GM23248 (cell line): ENCODE results near the gene RNF128. TPM values are rescaled to one million over a fixed set of nuclear protein-coding genes. Genes with fewer than 3 reads are reported as not detected.

Experiments
- DNase-seq: peaks from one replicate; pipeline ENCODE4 v3.0.0-alpha.2; 2015
- H2AFZ ChIP-seq: fragments of 200-600 bp; sonication (generic); 2 replicates; pipeline ENCODE4 v1.6.1; 2016; ENCODE audit warnings: antibody characterized with exemption
- H3F3A ChIP-seq: fragments of 200-600 bp; sonication (generic); 2 replicates; pipeline ENCODE4 v1.6.1; 2016; ENCODE audit warnings: mild to moderate bottlenecking, antibody characterized with exemption, mixed run types; ENCODE audit not compliant: insufficient read depth
- H3K27ac ChIP-seq: fragments of 200-600 bp; sonication (generic); 2 replicates; pipeline ENCODE4 v1.5.1; 2016; ENCODE audit warnings: mild to moderate bottlenecking
- H3K27me3 ChIP-seq: fragments of 200-600 bp; sonication (generic); replicated peaks from 2 replicates; pipeline ENCODE4 v1.6.1; 2016; ENCODE audit warnings: mild to moderate bottlenecking; ENCODE audit not compliant: insufficient read depth
- H3K36me3 ChIP-seq: fragments of 200-600 bp; sonication (generic); 2 replicates; pipeline ENCODE4 v1.6.1; 2016; ENCODE audit warnings: low read depth, mild to moderate bottlenecking
- H3K4me1 ChIP-seq: fragments of 200-600 bp; sonication (generic); 2 replicates; pipeline ENCODE4 v1.6.1; 2016; ENCODE audit warnings: mild to moderate bottlenecking; ENCODE audit not compliant: insufficient read depth
- H3K4me2 ChIP-seq: fragments of 200-600 bp; sonication (generic); one replicate; pipeline ENCODE4 v1.6.1; 2016; ENCODE audit warnings: mild to moderate bottlenecking; ENCODE audit not compliant: unreplicated experiment
- H3K4me3 ChIP-seq: fragments of 200-600 bp; sonication (generic); 2 replicates; pipeline ENCODE4 v1.5.1; 2016; ENCODE audit warnings: mild to moderate bottlenecking
- H3K79me2 ChIP-seq: fragments of 200-600 bp; sonication (generic); 2 replicates; pipeline ENCODE4 v1.6.1; 2016; ENCODE audit warnings: mild to moderate bottlenecking; ENCODE audit not compliant: insufficient read depth
- H3K9ac ChIP-seq: fragments of 200-600 bp; sonication (generic); 2 replicates; pipeline ENCODE4 v1.6.1; 2016; ENCODE audit warnings: mild to moderate bottlenecking
- H3K9me2 ChIP-seq: fragments of 200-600 bp; sonication (generic); 2 replicates; pipeline ENCODE4 v1.6.1; 2016; ENCODE audit warnings: mixed run types, mild to moderate bottlenecking, moderate library complexity; ENCODE audit not compliant: insufficient read depth
- H3K9me3 ChIP-seq: fragments of 200-600 bp; sonication (generic); one replicate; pipeline ENCODE4 v1.6.1; 2017; ENCODE audit warnings: low read depth
- H4K20me1 ChIP-seq: fragments of 200-600 bp; sonication (generic); 2 replicates; pipeline ENCODE4 v1.6.0; 2016; ENCODE audit not compliant: insufficient read depth
- EZH2 ChIP-seq: fragments of 200-600 bp; sonication (generic); IDR thresholded peaks from 2 replicates; pipeline ENCODE4 v1.6.1; 2018; ENCODE audit warnings: antibody characterized with exemption, mild to moderate bottlenecking; ENCODE audit not compliant: insufficient read depth, poor library complexity, severe bottlenecking
- EZH2phosphoT487 ChIP-seq: fragments of 200-600 bp; sonication (generic); IDR thresholded peaks from 2 replicates; pipeline ENCODE4 v1.6.1; 2018; ENCODE audit warnings: antibody characterized with exemption, moderate library complexity, mild to moderate bottlenecking, low read depth; ENCODE audit not compliant: insufficient read depth
- WGBS, 2 experiments: methylation state at CpG; one replicate each; pipeline ENCODE4 v1.1.6; 2015 to 2017; ENCODE audit warnings: low lambda C conversion rate in 2 of 2, low coverage in 1 of 2; ENCODE audit errors: missing lambda C conversion rate in 2 of 2; 5-methylcytosine and 5-hydroxymethylcytosine counted together
- in situ Hi-C: fragments of 300-500 bp; cut with MboI; formaldehyde crosslinking; loops from 2 replicates; pipeline ENCODE4 v1.15.0; 2020
- polyA plus RNA-seq: library from polyadenylated mRNA; unstranded; fragments of >200 nt; fragmentation: Nextera tagmentation; extraction: Ambion mirVana; gene quantifications from 2 replicates; pipeline ENCODE4 v1.2.1, GENCODE V29; 2016
- total RNA-seq: library from RNA; depleted of rRNA; stranded (reverse); fragments of >200 nt; shearing (Covaris generic); gene quantifications from 2 replicates; pipeline ENCODE4 v1.2.3, GENCODE V29; 2014

RNF128 gene
- total and polyA plus RNA-seq, 2 experiments from 2014 or later = 0.16 to 0.54 TPM

GRCh38 chrX:106731590-106731989 is 5.1 kb downstream of the RNF128 start:
- H3F3A ChIP-seq = no peaks in the 10 kb centered on the region
- H3K27me3 ChIP-seq = no peaks in the 10 kb centered on the region
- H2AFZ ChIP-seq = no peak overlapping the region
- H4K20me1 ChIP-seq = no peaks in the 10 kb centered on the region
- no peak overlapping the region for H3K9ac ChIP-seq
- H3K4me2 ChIP-seq = no peak overlapping the region
- no peaks in the 10 kb centered on the region for H3K79me2 ChIP-seq
- TF ChIP-seq EZH2 = no peak
- no peak for TF ChIP-seq EZH2phosphoT487
- DNase-seq = no peak
- no peaks in the 10 kb centered on the region for H3K36me3 ChIP-seq
- H3K4me1 ChIP-seq = no peaks in the 10 kb centered on the region
- in situ Hi-C loops = no loop called here
- H3K27ac ChIP-seq = no peak overlapping the region
- no peak overlapping the region for H3K4me3 ChIP-seq
- H3K9me3 ChIP-seq = no peaks in the 10 kb centered on the region
- H3K9me2 ChIP-seq = no peaks in the 10 kb centered on the region

- Histone ChIP-seq H3K4me2 (no peak overlapping the region), H3K36me3 (no peaks in the 10 kb centered on the region), H3K4me3 (no peak overlapping the region), H3K4me1 (no peaks in the 10 kb centered on the region), H3K9ac (no peak overlapping the region), H3K9me3 (no peaks in the 10 kb centered on the region), H3F3A (no peaks in the 10 kb centered on the region), H3K27me3 (no peaks in the 10 kb centered on the region), H3K27ac (no peak overlapping the region), H2AFZ (no peak overlapping the region), H3K79me2 (no peaks in the 10 kb centered on the region), H4K20me1 (no peaks in the 10 kb centered on the region), H3K9me2 (no peaks in the 10 kb centered on the region)
- WGBS, 2 experiments = 87 to 88% methylated on average over 3 of the region's 3 CpGs
- TF ChIP-seq EZH2 = no peak
- TF ChIP-seq EZH2phosphoT487 = no peak
- in situ Hi-C loops = no loop called here
- DNase-seq = no peak
Measured at GRCh38 chrX:106734827-106735226, 8.3 kb downstream of the RNF128 start.

- WGBS, 2 experiments = 16 to 20% methylated on average over 2 of the region's 2 CpGs
- Histone ChIP-seq H3K4me3 (no peak overlapping the region), H3K9me2 (no peaks in the 10 kb centered on the region), H3K4me1 (no peaks in the 10 kb centered on the region), H3K27ac (no peak overlapping the region), H3K79me2 (no peaks in the 10 kb centered on the region), H2AFZ (no peak overlapping the region), H4K20me1 (no peaks in the 10 kb centered on the region), H3K4me2 (no peak overlapping the region), H3K36me3 (no peaks in the 10 kb centered on the region), H3F3A (no peaks in the 10 kb centered on the region), H3K27me3 (no peaks in the 10 kb centered on the region), H3K9ac (no peak overlapping the region), H3K9me3 (no peaks in the 10 kb centered on the region)
- no peak for DNase-seq
- TF ChIP-seq EZH2phosphoT487 (no peak), EZH2 (no peak)
- in situ Hi-C loops = no loop called here
Measured at GRCh38 chrX:106740193-106740780, 13.8 kb downstream of the RNF128 start.

GRCh38 chrX:106742193-106742592 is 15.7 kb downstream of the RNF128 start:
- no peak for TF ChIP-seq EZH2
- no peak for TF ChIP-seq EZH2phosphoT487
- WGBS, 2 experiments = 33 to 34% methylated on average over 2 of the region's 2 CpGs

GRCh38 chrX:106742805-106743204 is 16.3 kb downstream of the RNF128 start:
- Histone ChIP-seq H3K9me2 (no peaks in the 10 kb centered on the region), H3K4me3 (no peak overlapping the region), H3K27me3 (no peaks in the 10 kb centered on the region), H3K4me2 (no peak overlapping the region), H4K20me1 (no peaks in the 10 kb centered on the region), H3F3A (no peaks in the 10 kb centered on the region), H3K4me1 (no peaks in the 10 kb centered on the region), H3K9me3 (no peaks in the 10 kb centered on the region), H3K27ac (no peak overlapping the region), H3K79me2 (no peaks in the 10 kb centered on the region), H3K9ac (no peak overlapping the region), H3K36me3 (no peaks in the 10 kb centered on the region), H2AFZ (no peak overlapping the region)
- in situ Hi-C loops = no loop called here
- no peak for DNase-seq
- TF ChIP-seq EZH2 (no peak), EZH2phosphoT487 (no peak)

More at GRCh38 chrX:106742193-106742592, 15.7 kb downstream of the RNF128 start:
- H3K79me2 ChIP-seq = no peaks in the 10 kb centered on the region
- no peak overlapping the region for H3K4me3 ChIP-seq
- no peaks in the 10 kb centered on the region for H3K9me2 ChIP-seq
- no peaks in the 10 kb centered on the region for H3K36me3 ChIP-seq
- H3K9ac ChIP-seq = no peak overlapping the region
- no peak for DNase-seq
- no peaks in the 10 kb centered on the region for H3K4me1 ChIP-seq
- no peaks in the 10 kb centered on the region for H3K27me3 ChIP-seq
- H4K20me1 ChIP-seq = no peaks in the 10 kb centered on the region
- no peaks in the 10 kb centered on the region for H3K9me3 ChIP-seq
- no peak overlapping the region for H2AFZ ChIP-seq
- H3K27ac ChIP-seq = no peak overlapping the region
- H3F3A ChIP-seq = no peaks in the 10 kb centered on the region
- in situ Hi-C loops = no loop called here
- no peak overlapping the region for H3K4me2 ChIP-seq
